GM21423 (cell line): ENCODE measurements around the gene ETV7.
"Not testable (repeated sequence)": the region's sequence is repeated elsewhere in the genome, so short reads cannot be mapped to it uniquely, and the experiment has no call there.

Experiments
- ATAC-seq: cut with Tn5 transposase; IDR thresholded peaks from one replicate; pipeline ENCODE4 v1.9.1; 2021; ENCODE audit warnings: mild to moderate bottlenecking, moderate library complexity; ENCODE audit not compliant: unreplicated experiment

Gene ETV7

GRCh38 chr6:36387440-36388303 is at the start of gene ETV7:
ETV7 (minus strand) TSS chr6:36387669; CDS start chr6:36387541, 128 bp downstream.
- no peak for ATAC-seq

DNA sequence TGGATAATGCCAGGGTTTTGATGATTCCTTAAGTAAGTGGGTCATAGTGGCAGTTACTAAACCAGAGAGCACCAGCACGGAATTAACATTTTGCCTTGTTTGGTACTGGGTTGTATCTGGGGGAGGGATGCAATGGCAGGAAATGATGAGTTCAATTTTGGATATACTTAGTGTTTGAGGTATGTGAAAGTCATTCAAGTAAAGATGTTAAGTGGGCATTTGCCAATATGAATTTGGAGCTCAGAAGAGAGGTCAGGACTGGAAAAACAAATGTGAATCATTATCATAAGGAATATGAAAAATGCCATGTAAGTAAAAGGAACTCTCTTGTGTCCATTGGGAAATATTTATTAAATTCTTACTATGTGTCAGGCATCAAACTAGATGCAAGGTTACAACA is 49.0 kb upstream of the ETV7 start:
- no peak for ATAC-seq

GRCh38 chr6:36432151-36432671 is 44.7 kb upstream of the ETV7 start:
- ATAC-seq, result no peak

DNA sequence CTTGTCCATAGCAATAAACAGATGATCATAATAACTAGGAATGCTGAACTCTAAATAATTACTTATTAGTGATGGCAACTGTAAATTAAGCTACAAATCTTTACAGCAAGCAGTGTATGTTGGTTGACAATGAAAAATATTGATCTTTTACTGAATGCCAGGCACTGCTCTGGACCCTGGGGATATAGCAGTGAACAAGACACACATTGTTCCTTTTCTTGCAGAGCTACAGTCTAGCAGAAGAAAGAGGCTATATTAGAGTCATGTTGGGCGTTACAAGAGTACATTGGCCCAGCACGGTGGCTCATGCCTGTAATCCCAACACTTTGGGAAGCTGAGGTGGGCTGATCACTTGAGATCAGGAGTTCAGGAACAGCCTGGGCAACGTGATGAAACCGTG is 43.7 kb upstream of the ETV7 start:
- no peak for ATAC-seq

DNA sequence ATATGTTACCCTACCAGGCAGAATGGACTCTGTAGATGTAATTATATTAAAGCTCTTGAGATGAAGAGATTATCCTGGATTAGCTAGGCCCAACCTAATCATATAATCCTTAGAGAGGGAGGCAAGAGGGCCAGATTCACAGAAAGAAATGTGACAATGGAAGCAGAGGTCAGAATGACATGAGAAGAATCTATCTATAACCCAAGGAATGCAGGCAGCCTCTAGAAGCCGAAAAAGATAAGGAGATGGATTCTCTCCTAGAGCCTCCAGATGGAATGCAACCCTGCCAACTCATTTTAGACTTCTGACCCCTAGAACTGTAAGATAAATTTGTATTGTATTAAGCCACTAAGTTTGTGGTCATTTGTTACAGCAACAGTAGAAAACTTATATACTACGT is 42.9 kb upstream of the ETV7 start:
- ATAC-seq, result no peak

GRCh38 chr6:36428911-36429310 is 41.4 kb upstream of the ETV7 start:
- no peak for ATAC-seq

- ATAC-seq, result no peak
Observed at GRCh38 chr6:36426622-36427021, 39.2 kb upstream of the ETV7 start.

GRCh38 chr6:36423101-36423824 is 35.8 kb upstream of the ETV7 start:
- peak; percentile 96 for ATAC-seq

GRCh38 chr6:36422714-36423100 is 35.2 kb upstream of the ETV7 start:
- no peak for ATAC-seq

- no peak for ATAC-seq
Observed at GRCh38 chr6:36419310-36419709, 31.8 kb upstream of the ETV7 start.

DNA sequence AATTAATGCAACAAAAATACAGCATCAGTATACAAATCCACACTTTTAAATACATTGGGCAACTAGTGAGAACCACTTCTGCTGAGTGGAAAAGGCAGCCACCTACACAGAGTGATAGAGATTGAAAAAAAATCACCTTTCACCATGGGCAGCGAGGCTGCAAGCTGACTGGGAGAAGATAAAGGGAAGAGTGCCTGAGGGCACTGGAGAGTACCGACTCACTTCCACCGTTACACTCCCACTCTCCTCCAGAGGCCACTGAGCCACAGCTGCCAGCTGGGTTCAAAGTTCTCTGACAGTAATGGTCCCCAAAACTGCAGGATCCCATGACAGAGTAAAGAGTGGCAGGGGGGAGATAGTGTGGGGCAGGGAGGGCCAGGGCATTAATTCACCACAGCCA is 31.1 kb upstream of the ETV7 start:
- no peak for ATAC-seq

DNA sequence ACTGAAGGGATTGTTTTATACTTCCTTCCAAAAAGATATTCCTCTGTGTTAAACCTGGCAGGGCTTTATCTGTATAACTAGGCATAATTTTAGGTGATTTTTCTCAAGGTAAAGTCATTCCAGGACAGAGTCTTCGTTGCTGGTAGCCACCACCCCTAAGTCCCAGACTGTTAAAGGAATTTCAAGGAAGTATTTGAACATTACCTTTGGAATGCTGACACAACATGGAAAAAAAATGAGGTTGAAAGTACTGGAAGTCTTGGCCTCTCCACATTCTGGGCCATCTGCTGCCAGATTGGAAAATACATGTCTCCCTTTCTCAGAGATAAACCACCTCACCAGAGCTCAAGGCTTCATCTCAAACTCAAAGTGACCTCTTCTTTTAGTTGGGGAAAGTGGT is 27.0 kb upstream of the ETV7 start:
- no peak for ATAC-seq

- ATAC-seq, result no peak
Observed at GRCh38 chr6:36413489-36414480, 26.3 kb upstream of the ETV7 start.

GRCh38 chr6:36409718-36410117 is 22.2 kb upstream of the ETV7 start:
- not testable (repeated sequence) for ATAC-seq

DNA sequence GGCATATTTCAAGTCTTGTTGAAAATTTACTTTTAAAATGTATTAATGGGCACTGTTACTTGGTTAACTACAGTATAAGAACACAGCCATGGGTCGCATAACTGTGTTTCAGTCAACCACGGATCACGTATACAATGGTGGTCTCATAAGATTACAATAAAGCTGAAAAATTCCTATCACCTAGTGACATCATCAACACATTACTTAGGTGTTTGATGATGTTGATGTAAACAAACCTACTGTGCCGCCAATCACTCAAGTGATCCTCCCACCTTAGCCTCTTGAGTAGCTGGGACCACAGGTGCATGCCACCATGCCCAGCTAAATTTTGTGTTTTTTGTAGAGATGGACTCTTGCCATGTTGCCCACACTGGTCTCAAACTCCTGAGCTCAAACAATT is 16.7 kb upstream of the ETV7 start:
- no peak for ATAC-seq

- ATAC-seq, result no peak
Observed at GRCh38 chr6:36402481-36402880, 15.0 kb upstream of the ETV7 start.

- ATAC-seq, result no peak
Observed at GRCh38 chr6:36399970-36400369, 12.5 kb upstream of the ETV7 start.

DNA sequence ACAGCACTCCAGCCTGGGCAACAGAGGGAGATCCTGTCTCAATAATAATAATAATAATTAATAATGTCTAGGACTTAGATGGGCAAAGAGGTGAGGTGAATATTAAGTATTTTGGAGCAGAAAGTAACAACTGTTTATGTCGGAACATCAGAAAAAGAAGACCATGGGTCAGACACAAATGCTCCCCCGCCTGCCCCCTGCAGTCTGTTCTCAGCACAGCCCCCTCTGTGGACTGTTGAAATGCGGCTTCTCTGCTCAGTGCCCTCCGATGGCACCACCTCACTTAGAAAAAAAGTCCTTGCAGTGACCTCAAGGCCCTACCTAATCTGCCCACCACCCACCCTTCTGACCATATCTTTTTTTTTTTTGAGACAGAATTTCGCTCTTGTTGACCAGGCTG is 5.2 kb upstream of the ETV7 start:
- ATAC-seq, result no peak

- ATAC-seq, result no peak
Observed at GRCh38 chr6:36389353-36389752, 1.9 kb upstream of the ETV7 start.

- ATAC-seq, result no peak
Observed at GRCh38 chr6:36386495-36387439, 702 bp downstream of the ETV7 start.
